ENCODE measurements around the gene SYT1.

SYT1 gene

DNA sequence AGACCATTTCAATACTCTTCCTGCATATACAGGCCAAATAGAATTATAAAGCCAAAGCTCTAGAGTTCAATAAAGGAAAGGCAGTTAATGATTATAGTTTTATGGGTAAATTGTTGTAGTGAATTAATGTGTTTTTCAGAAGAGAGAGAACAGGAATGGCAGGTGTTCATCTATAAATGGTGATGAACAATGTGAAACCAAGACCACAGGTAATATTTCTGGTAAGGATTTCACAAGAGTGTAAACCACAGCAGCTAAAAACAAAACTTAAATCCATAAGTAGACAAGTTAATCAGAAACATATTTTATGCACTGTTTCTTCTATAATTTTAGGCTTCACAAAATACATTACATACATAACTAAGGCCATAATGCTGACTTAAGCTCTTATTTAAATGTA is 204.4 kb downstream of the SYT1 start:
- no peak overlapping the region for H3K27ac Mint-ChIP-seq
- no peak for DNase-seq (ENCODE audit: low spot score)
- no peaks in the 10 kb centered on the region for H3K27me3 Mint-ChIP-seq (ENCODE audit: low read depth)

DNA sequence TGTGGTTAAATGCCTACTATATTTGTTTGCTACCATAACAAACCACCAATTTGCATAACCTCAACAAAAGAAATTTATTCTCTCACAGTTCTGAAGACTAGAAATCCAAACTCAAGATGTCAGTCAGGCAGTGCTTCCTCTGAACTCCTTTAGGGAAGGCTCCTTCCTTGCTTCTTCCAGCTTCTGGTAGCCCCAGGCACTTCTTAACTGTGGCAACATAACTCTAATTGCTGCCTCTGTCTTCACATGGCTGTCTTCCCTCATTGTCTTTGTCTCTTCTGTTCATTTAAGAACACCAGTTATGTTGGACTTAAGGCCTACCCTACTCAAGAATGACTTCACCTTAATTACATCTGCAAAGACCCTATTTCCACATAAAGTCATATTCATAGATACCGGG is 206.9 kb downstream of the SYT1 start:
- no peaks in the 10 kb centered on the region for H3K36me3 Mint-ChIP-seq (ENCODE audit: low read depth)
- no peaks in the 10 kb centered on the region for H3K4me1 Mint-ChIP-seq (ENCODE audit: low read depth)
- no peaks in the 10 kb centered on the region for H3K9me3 Mint-ChIP-seq
- H3K4me3 Mint-ChIP-seq: no peak overlapping the region
- no peak overlapping the region for H3K27ac Mint-ChIP-seq
- DNase-seq (ENCODE audit: low spot score): no peak
- no peaks in the 10 kb centered on the region for H3K27me3 Mint-ChIP-seq (ENCODE audit: low read depth)

More for the DNA sequence above, 204.4 kb downstream of the SYT1 start:
- Mint-ChIP-seq H3K9me3 (no peaks in the 10 kb centered on the region), H3K36me3 (ENCODE audit: low read depth) (no peaks in the 10 kb centered on the region), H3K4me3 (no peak overlapping the region), H3K4me1 (ENCODE audit: low read depth) (no peaks in the 10 kb centered on the region)

- Mint-ChIP-seq H3K27me3 (ENCODE audit: low read depth) (no peaks in the 10 kb centered on the region), H3K27ac (no peak overlapping the region), H3K9me3 (no peaks in the 10 kb centered on the region), H3K4me3 (no peak overlapping the region), H3K36me3 (ENCODE audit: low read depth) (no peaks in the 10 kb centered on the region), H3K4me1 (ENCODE audit: low read depth) (no peaks in the 10 kb centered on the region)
- DNase-seq (ENCODE audit: low spot score): no peak
Observed at GRCh38 chr12:79073506-79073905, 208.9 kb downstream of the SYT1 start.

DNA sequence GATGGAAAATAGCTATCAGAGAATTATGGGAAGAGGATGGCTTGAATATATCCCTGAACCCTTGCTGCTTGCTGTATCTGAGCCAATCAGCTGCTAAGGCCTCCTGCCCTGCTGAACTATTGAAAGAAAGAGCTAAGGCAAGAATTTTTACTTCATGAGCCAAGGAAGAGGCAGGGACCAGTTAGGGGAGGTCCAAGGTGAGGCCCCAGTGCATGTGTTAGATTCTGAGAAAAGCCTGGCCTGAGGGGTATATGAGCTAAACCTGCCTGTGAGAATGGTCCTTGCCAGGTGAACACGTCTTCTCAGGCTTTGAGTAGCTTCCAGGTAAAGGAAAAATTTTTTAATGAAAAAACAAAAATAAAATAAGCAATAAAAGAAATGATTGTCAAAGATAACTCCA is 218.0 kb downstream of the SYT1 start:
- no peak for DNase-seq (ENCODE audit: low spot score)
- H3K4me3 Mint-ChIP-seq: no peak overlapping the region
- H3K27me3 Mint-ChIP-seq (ENCODE audit: low read depth): no peaks in the 10 kb centered on the region
- H3K9me3 Mint-ChIP-seq: no peaks in the 10 kb centered on the region
- no peak overlapping the region for H3K27ac Mint-ChIP-seq
- H3K4me1 Mint-ChIP-seq (ENCODE audit: low read depth): no peaks in the 10 kb centered on the region
- H3K36me3 Mint-ChIP-seq (ENCODE audit: low read depth): no peaks in the 10 kb centered on the region

DNA sequence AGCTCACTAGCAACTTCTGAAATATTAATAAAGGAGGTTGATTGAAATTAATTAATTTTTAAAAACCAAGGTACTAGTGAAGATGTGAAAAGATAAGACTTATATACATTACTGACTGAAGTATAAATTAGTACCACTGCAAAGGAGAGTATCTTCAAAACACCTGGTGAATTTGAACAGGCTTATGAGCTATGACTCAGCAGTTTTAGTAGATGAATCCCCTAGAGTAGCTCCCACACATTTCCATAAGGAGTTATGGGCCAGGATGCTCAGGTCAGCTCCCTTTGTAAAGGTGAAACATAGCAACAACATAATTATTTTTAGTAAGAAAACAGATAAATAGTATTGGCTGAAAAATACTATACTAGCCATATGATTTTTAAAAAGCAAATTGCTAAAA is 218.6 kb downstream of the SYT1 start:
- Mint-ChIP-seq H3K4me1 (ENCODE audit: low read depth) (no peaks in the 10 kb centered on the region), H3K27me3 (ENCODE audit: low read depth) (no peaks in the 10 kb centered on the region), H3K36me3 (ENCODE audit: low read depth) (no peaks in the 10 kb centered on the region), H3K9me3 (no peaks in the 10 kb centered on the region), H3K27ac (no peak overlapping the region), H3K4me3 (no peak overlapping the region)
- no peak for DNase-seq (ENCODE audit: low spot score)

- H3K27me3 Mint-ChIP-seq (ENCODE audit: low read depth): no peaks in the 10 kb centered on the region
- DNase-seq (ENCODE audit: low spot score): no peak
- no peaks in the 10 kb centered on the region for H3K4me1 Mint-ChIP-seq (ENCODE audit: low read depth)
- H3K4me3 Mint-ChIP-seq: no peak overlapping the region
- no peaks in the 10 kb centered on the region for H3K9me3 Mint-ChIP-seq
- H3K27ac Mint-ChIP-seq: no peak overlapping the region
- no peaks in the 10 kb centered on the region for H3K36me3 Mint-ChIP-seq (ENCODE audit: low read depth)
Observed at GRCh38 chr12:79085106-79085682, 220.6 kb downstream of the SYT1 start.

GRCh38 chr12:79086541-79087296 is 222.1 kb downstream of the SYT1 start:
- DNase-seq (ENCODE audit: low spot score): no peak
- H3K36me3 Mint-ChIP-seq (ENCODE audit: low read depth): no peaks in the 10 kb centered on the region
- H3K27ac Mint-ChIP-seq: no peak overlapping the region
- H3K9me3 Mint-ChIP-seq: no peaks in the 10 kb centered on the region
- no peaks in the 10 kb centered on the region for H3K27me3 Mint-ChIP-seq (ENCODE audit: low read depth)
- no peaks in the 10 kb centered on the region for H3K4me1 Mint-ChIP-seq (ENCODE audit: low read depth)
- H3K4me3 Mint-ChIP-seq: no peak overlapping the region

DNA sequence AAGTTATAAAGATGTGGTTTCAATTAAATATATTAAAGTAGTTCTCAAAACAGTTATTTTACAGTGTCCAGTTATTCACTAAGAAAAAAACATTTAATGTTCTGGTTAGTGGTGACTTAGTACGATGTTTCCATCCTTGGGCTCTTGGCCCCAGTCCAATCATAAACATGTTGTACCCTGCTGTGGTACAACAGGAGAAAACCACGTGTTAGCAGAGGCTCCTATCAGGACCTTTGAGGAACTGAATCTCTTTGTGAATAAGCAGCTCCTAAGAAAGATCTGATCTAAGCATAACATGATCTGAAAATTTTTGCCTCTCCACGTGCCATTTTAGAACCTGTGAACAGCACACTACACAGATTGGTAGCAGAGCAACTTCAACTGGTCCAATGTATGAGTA is 234.0 kb downstream of the SYT1 start:
- Mint-ChIP-seq H3K4me1 (ENCODE audit: low read depth) (no peaks in the 10 kb centered on the region), H3K9me3 (peaks cover 6% of the 10 kb centered on the region), H3K4me3 (no peak overlapping the region), H3K27me3 (ENCODE audit: low read depth) (no peaks in the 10 kb centered on the region), H3K27ac (no peak overlapping the region), H3K36me3 (ENCODE audit: low read depth) (no peaks in the 10 kb centered on the region)
- DNase-seq (ENCODE audit: low spot score): no peak

DNA sequence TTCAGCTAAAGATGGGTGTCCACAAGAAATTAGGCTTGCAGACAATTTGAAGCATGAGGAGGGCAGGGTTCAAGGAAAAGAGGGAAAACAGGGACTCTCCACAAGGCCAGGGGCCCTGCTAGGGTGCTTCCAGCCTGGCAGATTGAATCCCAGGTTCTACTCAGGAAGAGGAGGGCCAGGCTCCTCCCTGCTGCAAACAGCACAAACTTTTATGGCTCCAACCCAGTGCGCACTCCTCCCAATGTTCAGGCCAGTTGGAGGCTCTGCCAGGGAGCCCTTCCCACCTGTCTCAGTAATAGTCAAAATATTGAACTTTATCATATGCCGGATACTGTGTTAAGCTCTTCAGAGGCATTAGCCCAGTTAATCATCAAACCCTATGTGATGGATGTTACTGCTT is 244.4 kb downstream of the SYT1 start:
- Mint-ChIP-seq H3K4me1 (ENCODE audit: low read depth) (no peaks in the 10 kb centered on the region), H3K36me3 (ENCODE audit: low read depth) (no peaks in the 10 kb centered on the region), H3K27ac (no peak overlapping the region), H3K9me3 (no peaks in the 10 kb centered on the region), H3K27me3 (ENCODE audit: low read depth) (no peaks in the 10 kb centered on the region), H3K4me3 (no peak overlapping the region)
- no peak for DNase-seq (ENCODE audit: low spot score)

GRCh38 chr12:79114896-79115295 is 250.3 kb downstream of the SYT1 start:
- Mint-ChIP-seq H3K4me1 (ENCODE audit: low read depth) (no peaks in the 10 kb centered on the region), H3K36me3 (ENCODE audit: low read depth) (no peaks in the 10 kb centered on the region), H3K4me3 (no peak overlapping the region), H3K27me3 (ENCODE audit: low read depth) (no peaks in the 10 kb centered on the region), H3K27ac (no peak overlapping the region), H3K9me3 (no peaks in the 10 kb centered on the region)
- no peak for DNase-seq (ENCODE audit: low spot score)

DNA sequence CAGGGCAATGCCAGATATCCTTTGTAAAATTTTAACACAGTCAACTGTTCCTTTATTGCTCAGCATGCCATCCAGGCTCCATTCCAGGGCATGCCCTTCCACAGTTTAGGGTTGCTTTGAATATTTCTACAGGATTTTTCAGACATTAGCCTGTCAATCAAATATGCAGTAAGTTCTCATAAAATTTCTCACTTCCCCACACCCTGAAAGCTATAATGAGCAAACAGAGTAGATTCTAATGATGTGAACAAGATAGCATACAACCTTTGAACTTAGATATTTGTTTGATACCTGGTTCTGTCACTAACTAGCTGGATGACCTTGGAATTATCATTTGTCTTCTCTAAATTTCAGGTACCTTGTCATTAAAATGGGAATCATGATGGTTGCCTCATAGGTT is 251.2 kb downstream of the SYT1 start:
- no peaks in the 10 kb centered on the region for H3K9me3 Mint-ChIP-seq
- H3K4me1 Mint-ChIP-seq (ENCODE audit: low read depth): no peaks in the 10 kb centered on the region
- H3K27ac Mint-ChIP-seq: no peak overlapping the region
- no peak overlapping the region for H3K4me3 Mint-ChIP-seq
- no peaks in the 10 kb centered on the region for H3K27me3 Mint-ChIP-seq (ENCODE audit: low read depth)
- no peak for DNase-seq (ENCODE audit: low spot score)
- H3K36me3 Mint-ChIP-seq (ENCODE audit: low read depth): no peaks in the 10 kb centered on the region

- H3K9me3 Mint-ChIP-seq: no peaks in the 10 kb centered on the region
- no peak overlapping the region for H3K4me3 Mint-ChIP-seq
- H3K4me1 Mint-ChIP-seq (ENCODE audit: low read depth): no peaks in the 10 kb centered on the region
- DNase-seq (ENCODE audit: low spot score): no peak
- no peaks in the 10 kb centered on the region for H3K27me3 Mint-ChIP-seq (ENCODE audit: low read depth)
- H3K36me3 Mint-ChIP-seq (ENCODE audit: low read depth): no peaks in the 10 kb centered on the region
- no peak overlapping the region for H3K27ac Mint-ChIP-seq
Observed at GRCh38 chr12:79119796-79120195, 255.2 kb downstream of the SYT1 start.

GRCh38 chr12:79121486-79121885 is 256.9 kb downstream of the SYT1 start:
- no peaks in the 10 kb centered on the region for H3K27me3 Mint-ChIP-seq (ENCODE audit: low read depth)
- DNase-seq (ENCODE audit: low spot score): no peak
- no peaks in the 10 kb centered on the region for H3K4me1 Mint-ChIP-seq (ENCODE audit: low read depth)
- H3K9me3 Mint-ChIP-seq: peaks cover 3% of the 10 kb centered on the region
- H3K4me3 Mint-ChIP-seq: no peak overlapping the region
- H3K27ac Mint-ChIP-seq: no peak overlapping the region
- no peaks in the 10 kb centered on the region for H3K36me3 Mint-ChIP-seq (ENCODE audit: low read depth)

- Mint-ChIP-seq H3K9me3 (peaks cover 7% of the 10 kb centered on the region), H3K27ac (no peak overlapping the region), H3K27me3 (ENCODE audit: low read depth) (no peaks in the 10 kb centered on the region), H3K4me3 (no peak overlapping the region), H3K4me1 (ENCODE audit: low read depth) (peaks cover 2% of the 10 kb centered on the region), H3K36me3 (ENCODE audit: low read depth) (no peaks in the 10 kb centered on the region)
- no peak for DNase-seq (ENCODE audit: low spot score)
Observed at GRCh38 chr12:79124385-79124784, 259.8 kb downstream of the SYT1 start.

GRCh38 chr12:79125358-79125757 is 260.8 kb downstream of the SYT1 start:
- peaks cover 2% of the 10 kb centered on the region for H3K4me1 Mint-ChIP-seq (ENCODE audit: low read depth)
- H3K27me3 Mint-ChIP-seq (ENCODE audit: low read depth): no peaks in the 10 kb centered on the region
- no peak overlapping the region for H3K4me3 Mint-ChIP-seq
- no peak overlapping the region for H3K27ac Mint-ChIP-seq
- no peaks in the 10 kb centered on the region for H3K36me3 Mint-ChIP-seq (ENCODE audit: low read depth)
- peaks cover 8% of the 10 kb centered on the region for H3K9me3 Mint-ChIP-seq
- DNase-seq (ENCODE audit: low spot score): no peak
